Measurements from ENCODE around the gene PGBD2. TPM values are rescaled to one million over a fixed set of nuclear protein-coding genes. Genes with fewer than 3 reads are reported as not detected.
A peak's percentile ranks its signal among the peaks of the same experiment; 100 is the strongest.

PGBD2 gene
- total and polyA plus RNA-seq, 9 of the 15 experiments (the other 6 are each of a cell fraction or from before 2014, with no cell fraction given): 11.9 to 21.8 (median 14.7) TPM

GRCh38 chr1:248871837-248872401, 34.1 kb upstream of the PGBD2 start:
- intact Hi-C loops (cut with micrococcal nuclease): no loop called here
- Histone ChIP-seq H3K9ac (ENCODE audit: insufficient read depth in 1 of 2, low read depth in 2 of 2, low read length in 2 of 2) (peak overlapping the region; percentile 83 to 97; a peak in 3 of 4 replicates), H3K27ac (ENCODE audit: extremely low read depth, low read depth, low read length) (peak overlapping the region; percentile 98), H3K27me3 (ENCODE audit: control insufficient read depth in 2 of 2, insufficient read depth in 2 of 2, low read length in 2 of 2) (no peaks in the 10 kb centered on the region), H3K4me3 (peak overlapping the region; percentile 4; the same call in 1 of the 2 replicates), H3K9me1 (ENCODE audit: control insufficient read depth, insufficient read depth, low read length) (no peaks in the 10 kb centered on the region), H3K36me3 (ENCODE audit: control insufficient read depth, insufficient read depth, low read length) (no peaks in the 10 kb centered on the region), H3K4me2 (ENCODE audit: insufficient read depth, low read length) (peak overlapping the region; percentile 57), H3K79me2 (ENCODE audit: control insufficient read depth, insufficient read depth, low read length) (no peaks in the 10 kb centered on the region), H3K9me3 (replicated peaks; ENCODE audit: control insufficient read depth, insufficient read depth, low read depth, low read length) (no peaks in the 10 kb centered on the region), H4K20me1 (replicated peaks; ENCODE audit: control insufficient read depth, insufficient read depth, low read length) (no peaks in the 10 kb centered on the region), H2AFZ (ENCODE audit: low read depth, low read length) (peak overlapping the region; percentile 85), H3K4me1 (replicated peaks in 1 of 2; ENCODE audit: control insufficient read depth in 2 of 2, insufficient read depth in 2 of 2, low read length in 2 of 2) (peaks cover 20 to 21% of the 10 kb centered on the region in 2 experiments)
- POLR2A ChIA-PET: interaction anchor here (2.4 to 8.6 kb wide), 3 partner anchors 11 to 34 kb away, joined by 14 to 71 read pairs (median 19); partner anchors contain the start of genes ZNF672 and ZNF692
- ATAC-seq: no peak
- FAIRE-seq: peak; percentile 11
- no TSS peak for BruUV-seq (replicated peaks)
- CTCF ChIA-PET (ENCODE audit: low intra/inter-chr PET ratio): no interaction called here
- WGBS (ENCODE audit: insufficient coverage, low coverage, missing lambda C conversion rate): 50% methylated on average over 3 of the region's 3 CpGs
- DNase-seq (ENCODE audit: extremely low read depth in 1 of 4, low spot score in 3 of 4): peak in 1 of 4 experiments; percentile 63
- in situ Hi-C loops (cut with MboI): no loop called here
- no peak for TF ChIP-seq MAFG (tag; conservative IDR thresholded peaks at IDR 0.05)
- TF ChIP-seq RFX5 (IDR thresholded peaks at IDR 0.05; ENCODE audit: low read depth, low read length): no peak
- TF ChIP-seq THRB (CRISPR knock-in tag; conservative IDR thresholded peaks at IDR 0.05): 0 out of 2 replicates have a peak, but pooled peaks have one; percentile 56
- TF ChIP-seq AFF1 (IDR thresholded peaks at IDR 0.05; ENCODE audit: low read depth in 1 of 2, partially characterized antibody in 2 of 2): peak in 1 of 2 experiments; percentile 27
- no peak for TF ChIP-seq CHAMP1 (IDR thresholded peaks at IDR 0.05)
- TF ChIP-seq THRA (IDR thresholded peaks at IDR 0.05): no peak
- no peak for TF ChIP-seq ZBED1 (IDR thresholded peaks at IDR 0.05)
- no peak for TF ChIP-seq RUNX1 (IDR thresholded peaks at IDR 0.05; ENCODE audit: low read depth)
- no peak for TF ChIP-seq EGR1 (conservative IDR thresholded peaks at IDR 0.05)
- TF ChIP-seq JUNB (CRISPR knock-in tag; conservative IDR thresholded peaks at IDR 0.05): no peak
- no peak for TF ChIP-seq HNRNPK (IDR thresholded peaks at IDR 0.05; ENCODE audit: low read depth, low read length, poor library complexity, severe bottlenecking)
- TF ChIP-seq ASH1L (IDR thresholded peaks at IDR 0.05; ENCODE audit: borderline replicate concordance, low read depth, partially characterized antibody): peak; percentile 7
- TF ChIP-seq FOXK2 (conservative IDR thresholded peaks at IDR 0.05 in 1 of 2, IDR thresholded peaks at IDR 0.05 in 1 of 2; ENCODE audit: low read depth in 2 of 2): 0 out of 4 replicates have a peak, but pooled peaks of 1 of the 2 experiments have one; percentile 1
